MM.1S (cell line): Measurements from ENCODE around the gene ZNF324.

ENCODE experiments used
- EZH2 ChIP-seq: fragments of 300-600 bp; sonication (generic); optimal IDR thresholded peaks from 2 replicates; pipeline ENCODE3; 2017; ENCODE audit warnings: low read depth, mild to moderate bottlenecking, antibody characterized with exemption, low read length, mixed read lengths
- TF ChIP-seq, protein P1 (sequence below): fragments of 300-600 bp; sonication (generic); IDR thresholded peaks from 2 replicates; pipeline ENCODE4 v1.5.1; 2016; ENCODE audit warnings: antibody characterized with exemption, low read length, mixed read lengths

DNA sequence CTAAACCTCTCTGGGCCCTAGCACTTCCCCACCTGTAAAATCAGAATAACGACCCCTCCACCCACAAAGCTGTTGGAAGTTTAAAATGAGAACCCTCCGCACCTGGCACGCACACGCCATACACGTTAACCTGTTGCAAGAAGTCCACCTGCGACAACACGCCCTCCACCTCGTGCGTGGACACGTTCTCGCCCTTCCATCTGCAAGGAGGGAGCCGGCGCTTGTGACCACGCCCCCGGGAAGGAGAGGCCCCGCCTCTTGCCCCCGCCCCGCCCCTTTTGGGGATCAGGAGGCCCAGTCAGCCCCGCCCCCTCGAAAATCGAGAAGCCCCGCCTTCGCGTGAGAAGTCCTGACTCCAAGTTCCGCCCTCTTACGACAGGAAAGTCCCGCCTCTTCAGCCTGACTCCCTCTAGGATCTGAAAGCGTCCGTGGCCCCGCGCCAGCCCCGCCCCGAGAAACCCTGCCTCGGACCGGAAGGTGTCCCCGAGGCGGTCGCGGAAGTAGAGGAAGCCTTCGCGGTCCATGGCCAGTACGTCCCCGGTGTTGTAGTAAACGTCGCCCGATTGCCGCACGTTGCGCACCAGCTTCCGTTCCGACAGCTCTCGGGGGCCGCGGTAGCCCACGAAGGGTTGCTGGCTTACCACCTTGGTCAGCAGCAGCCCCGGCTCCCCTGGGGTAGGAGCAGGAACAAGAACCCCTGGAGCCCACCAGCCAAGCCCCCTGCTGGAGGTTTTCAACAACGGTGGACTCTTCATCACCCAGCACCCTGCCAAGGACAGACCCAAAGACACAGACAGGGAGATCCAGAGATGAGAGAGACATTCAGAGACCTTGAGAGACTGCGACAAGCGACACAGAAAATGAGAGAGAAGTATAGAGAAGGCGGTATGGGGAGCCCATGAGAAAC lies 32.4 kb downstream of the ZNF324 start:
- TF ChIP-seq, protein P1, sequence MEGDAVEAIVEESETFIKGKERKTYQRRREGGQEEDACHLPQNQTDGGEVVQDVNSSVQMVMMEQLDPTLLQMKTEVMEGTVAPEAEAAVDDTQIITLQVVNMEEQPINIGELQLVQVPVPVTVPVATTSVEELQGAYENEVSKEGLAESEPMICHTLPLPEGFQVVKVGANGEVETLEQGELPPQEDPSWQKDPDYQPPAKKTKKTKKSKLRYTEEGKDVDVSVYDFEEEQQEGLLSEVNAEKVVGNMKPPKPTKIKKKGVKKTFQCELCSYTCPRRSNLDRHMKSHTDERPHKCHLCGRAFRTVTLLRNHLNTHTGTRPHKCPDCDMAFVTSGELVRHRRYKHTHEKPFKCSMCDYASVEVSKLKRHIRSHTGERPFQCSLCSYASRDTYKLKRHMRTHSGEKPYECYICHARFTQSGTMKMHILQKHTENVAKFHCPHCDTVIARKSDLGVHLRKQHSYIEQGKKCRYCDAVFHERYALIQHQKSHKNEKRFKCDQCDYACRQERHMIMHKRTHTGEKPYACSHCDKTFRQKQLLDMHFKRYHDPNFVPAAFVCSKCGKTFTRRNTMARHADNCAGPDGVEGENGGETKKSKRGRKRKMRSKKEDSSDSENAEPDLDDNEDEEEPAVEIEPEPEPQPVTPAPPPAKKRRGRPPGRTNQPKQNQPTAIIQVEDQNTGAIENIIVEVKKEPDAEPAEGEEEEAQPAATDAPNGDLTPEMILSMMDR = no peak
- no peak for TF ChIP-seq EZH2
